ENCODE data around the gene SLC5A10.

The SLC5A10 gene

DNA sequence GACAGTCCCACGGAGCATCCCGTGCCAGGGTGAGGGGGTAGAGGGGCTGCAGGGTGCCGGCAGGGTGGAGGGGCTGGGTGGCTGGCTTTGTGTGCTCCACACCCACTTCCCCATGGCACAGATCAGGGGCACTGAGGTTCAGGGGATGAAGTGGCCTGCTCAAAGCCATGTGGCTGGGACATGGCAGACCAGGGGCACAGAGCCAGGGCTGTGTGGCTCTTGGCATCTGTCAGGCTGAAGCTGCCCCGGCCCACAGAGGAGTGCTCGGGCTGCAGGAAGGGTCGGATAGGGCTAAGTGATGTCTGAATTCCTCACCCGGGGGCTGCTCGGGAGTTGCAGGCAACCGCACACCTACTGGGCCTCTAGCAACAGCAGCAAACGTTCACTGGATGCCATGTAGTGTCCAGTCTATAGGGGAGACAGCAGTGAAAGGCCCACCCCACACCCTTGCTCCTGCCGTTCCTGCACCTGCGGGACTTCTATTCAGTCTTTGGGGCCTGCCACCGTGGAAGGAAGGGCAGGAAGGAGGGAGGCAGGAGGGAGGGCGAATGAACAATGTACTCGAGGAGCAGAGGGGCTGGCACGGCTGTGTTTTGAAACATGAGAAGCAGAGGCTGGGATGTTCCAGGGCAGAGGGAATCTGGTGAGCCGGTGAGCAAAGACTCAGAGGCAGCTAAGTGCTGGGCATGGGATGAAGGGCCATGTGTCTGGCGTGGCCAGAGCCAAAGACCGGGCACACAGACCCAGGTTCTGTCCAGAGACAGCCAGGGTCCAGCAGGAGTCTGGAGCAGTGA lies 15.1 kb downstream of the SLC5A10 start:
- DNase-seq = no peak

DNA sequence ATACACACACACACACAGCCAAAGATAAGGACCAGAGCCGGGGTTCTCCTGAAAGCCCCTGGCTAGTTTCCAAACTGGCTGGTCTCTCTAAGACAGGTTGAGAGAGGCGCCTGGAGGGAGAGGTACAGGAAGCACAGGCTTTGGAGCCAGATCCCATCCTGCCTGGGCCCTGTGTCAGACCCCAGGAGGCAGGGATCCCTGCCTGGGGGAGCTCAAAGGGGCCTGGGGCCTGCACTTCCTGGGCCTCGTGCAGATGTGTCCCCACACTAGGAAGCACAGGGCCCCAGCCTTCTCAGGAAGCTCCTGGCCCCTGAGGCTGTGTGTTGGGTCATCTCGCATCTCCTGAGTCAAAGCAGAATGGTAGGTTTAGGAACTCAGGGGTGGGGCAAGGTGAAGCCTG lies 16.0 kb downstream of the SLC5A10 start:
- peak; percentile 13 for DNase-seq

DNA sequence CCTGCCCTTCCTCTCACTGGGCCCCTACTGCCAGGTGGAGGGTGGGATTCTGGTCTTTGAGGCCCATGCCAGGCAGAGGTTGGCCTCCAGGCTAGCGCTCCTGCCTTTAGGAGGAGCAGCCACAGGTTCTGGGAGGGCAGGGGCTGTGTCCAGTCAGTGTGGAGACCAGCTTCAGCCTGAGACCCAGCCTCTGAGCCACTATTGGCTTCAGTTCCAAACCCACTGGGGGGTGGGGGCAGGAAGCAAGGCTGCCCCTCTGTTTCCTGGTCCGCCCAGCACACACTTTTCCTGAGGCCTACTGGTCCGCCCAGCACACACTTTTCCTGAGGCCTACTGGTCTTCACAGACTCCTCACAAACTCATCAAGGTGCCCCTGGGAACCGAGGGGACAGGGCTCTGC lies 16.4 kb downstream of the SLC5A10 start:
- no peak for DNase-seq

DNA sequence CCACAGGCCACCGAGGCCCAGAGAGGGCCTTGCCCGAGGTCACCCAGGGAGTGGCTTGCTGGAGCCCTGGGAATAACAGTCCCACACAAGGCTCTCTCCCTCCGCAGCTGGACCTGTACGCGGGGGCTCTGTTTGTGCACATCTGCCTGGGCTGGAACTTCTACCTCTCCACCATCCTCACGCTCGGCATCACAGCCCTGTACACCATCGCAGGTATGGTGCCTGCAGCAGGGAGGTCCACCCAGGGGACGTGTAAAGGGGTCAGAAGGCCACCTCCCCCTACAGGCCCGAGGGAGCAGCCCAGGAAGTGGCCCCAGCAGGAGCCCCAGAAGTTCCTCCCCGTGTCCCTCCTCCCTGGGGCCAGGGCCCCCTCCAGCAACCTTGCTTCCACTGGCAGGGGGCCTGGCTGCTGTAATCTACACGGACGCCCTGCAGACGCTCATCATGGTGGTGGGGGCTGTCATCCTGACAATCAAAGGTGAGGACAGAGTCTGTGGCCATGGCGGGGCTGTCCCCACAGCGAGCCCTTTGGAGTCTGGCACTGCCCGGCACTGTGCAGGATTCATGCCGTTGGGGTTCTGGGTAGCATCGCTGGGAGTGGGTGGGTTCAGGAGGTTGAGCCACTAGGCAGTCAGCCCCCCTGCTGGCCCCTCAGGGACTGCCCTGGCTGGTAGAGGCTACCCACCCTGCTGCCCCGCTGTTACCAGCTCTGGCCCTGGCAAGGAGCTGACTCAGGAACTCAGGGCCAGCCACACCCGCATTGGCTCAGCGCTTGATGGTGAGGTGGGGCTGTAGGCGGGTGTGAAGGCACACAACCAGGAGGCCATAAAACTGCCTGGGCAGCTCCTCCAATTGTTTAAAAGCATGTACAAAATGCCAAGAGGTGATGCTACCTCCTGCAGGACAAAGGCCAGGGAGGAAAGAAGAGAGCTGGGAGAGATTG lies 17.3 kb downstream of the SLC5A10 start:
- DNase-seq = no peak

DNA sequence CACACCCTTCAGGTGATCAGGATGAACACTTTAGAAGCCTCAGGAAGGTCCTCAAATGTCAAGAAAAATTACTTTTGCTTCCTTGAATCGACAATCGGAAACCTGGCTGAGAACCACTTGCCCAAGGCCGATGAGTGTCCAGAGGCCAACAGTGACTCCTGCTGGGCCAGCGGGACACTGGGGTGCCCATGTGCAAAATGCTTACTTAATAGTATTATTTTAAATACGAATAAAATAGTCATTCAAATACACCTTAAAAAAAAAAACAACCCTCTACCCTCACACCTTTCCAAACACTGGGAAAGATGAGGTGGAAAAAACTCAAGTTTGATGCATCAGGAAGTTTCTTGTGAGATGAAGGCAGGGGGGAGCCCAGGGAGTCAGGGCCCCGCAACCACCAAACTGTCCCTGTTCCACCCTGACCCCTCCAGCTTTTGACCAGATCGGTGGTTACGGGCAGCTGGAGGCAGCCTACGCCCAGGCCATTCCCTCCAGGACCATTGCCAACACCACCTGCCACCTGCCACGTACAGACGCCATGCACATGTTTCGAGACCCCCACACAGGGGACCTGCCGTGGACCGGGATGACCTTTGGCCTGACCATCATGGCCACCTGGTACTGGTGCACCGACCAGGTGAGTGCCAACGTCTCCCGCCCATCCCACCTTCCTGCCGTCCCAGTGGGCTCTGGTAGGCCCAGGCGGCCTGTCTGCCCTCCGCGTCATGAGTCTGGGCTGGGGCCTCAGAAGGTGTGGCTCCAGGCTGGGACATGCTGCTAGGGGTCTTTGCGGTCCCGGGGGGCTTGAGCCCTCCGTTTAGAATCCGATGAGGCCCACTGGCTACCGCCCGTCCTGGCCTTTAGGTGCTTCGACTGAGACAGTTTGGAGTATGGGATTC lies 18.9 kb downstream of the SLC5A10 start:
- no peak for DNase-seq

DNA sequence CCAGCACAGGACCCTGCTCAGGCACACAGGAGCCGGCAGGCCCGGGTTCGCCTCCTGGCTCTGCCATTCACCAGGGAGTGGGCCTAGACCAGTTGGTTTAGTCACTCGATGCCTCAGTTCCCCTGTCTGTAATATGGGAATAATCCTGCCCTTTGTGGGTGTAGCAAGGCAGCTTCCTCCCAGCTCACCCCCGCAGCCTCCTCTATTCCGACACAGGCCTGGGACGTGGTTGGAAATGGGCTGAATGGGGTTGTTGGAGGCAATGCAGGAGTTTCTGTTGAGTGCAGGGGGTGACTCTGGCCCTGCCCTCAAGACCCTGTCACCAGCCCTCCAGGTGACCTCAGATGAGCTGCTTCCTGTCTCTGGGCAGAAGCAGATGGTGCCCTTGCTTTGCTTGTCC lies 19.8 kb downstream of the SLC5A10 start:
- no peak for DNase-seq

DNA sequence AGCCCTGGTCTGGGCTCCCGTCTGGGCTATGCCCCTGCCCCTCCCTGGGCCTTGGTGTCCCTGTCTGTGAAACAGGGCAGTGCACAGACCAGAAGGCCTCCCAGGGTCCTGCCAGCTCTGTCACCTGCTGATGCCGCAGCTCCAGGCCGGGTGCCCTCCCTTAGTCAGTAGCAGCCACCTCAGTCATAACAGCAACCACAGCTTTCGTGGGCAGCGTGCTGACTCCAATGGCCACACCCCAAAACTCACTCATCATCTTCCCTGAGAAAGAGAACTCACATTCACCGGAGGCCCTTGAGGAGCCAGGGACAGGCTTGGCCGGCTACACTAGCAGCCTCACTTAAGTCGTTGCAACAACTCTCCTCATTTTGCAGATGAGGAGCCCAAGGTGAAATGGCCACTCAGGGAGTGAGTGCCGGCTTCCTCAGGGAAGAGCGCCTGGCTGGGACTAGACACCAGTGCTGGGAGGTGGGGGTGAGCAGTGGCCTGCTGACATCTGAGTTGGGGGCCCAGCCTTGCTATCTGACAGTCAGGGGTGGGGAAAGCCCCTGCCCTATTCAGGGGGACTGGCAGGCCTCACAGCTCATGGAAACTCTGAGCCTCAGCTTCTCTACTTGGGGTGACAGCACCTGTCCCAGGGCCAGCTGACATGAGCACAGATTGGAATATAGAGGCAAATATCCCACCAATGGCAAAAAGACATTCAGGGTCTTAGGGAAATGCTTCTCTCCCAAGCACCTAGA lies 22.6 kb downstream of the SLC5A10 start:
- no peak for DNase-seq

DNA sequence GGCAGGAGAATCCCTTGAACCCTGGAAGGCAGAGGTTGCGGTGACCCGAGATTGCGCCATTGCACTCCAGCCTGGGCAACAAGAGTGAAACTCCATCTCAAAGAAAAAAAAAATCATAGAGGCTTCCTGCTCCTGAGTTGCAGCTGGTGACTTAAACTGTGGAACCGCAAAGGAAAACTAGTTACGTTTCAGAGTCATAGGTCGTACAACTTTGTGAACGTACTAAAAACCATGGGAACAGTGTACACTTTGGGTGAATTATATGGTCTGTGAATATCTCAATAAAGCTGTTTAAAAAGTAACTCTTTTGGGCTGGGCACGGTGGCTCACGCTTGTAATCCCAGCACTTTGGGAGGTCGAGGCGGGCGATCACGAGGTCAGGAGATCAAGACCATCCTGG lies 23.6 kb downstream of the SLC5A10 start:
- DNase-seq = no peak

DNA sequence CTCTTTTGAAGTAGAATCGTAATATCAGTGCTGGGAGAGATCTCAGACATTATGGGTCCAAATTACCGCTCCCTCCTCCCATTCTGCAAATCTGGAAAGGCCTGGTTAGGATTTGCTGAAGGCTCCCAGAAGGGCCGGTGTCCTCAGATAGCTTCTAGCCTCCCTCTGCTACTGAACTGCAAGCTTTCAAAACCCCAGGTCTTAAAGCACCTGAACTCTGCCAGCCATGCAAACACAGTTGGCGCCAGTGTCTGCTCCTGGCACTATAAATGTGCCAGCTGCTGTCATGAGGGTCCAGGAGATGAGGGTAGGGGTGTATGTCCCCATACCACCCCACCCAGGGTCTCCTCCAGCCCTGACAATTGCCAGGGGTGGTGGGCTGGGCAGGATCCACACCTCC lies 24.2 kb downstream of the SLC5A10 start:
- no peak for DNase-seq

DNA sequence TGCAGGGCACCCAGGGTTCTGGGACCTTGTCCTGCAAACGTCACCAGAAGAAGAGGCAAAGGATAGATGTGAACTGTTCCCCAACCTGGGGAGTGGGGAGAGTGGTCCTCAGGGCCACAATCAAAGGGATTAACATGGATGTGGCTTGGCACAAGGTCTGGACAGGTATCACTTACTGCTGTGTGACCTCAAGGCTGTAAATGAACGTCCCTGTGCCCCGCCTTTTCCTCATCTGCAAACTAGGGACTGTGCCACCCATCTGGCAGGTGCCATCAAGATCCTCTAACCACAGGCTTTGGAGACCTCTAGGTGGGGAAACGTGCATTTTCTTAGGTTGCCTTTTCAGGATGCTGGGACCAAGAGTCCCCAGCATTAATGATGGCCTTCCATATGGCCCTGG lies 25.1 kb downstream of the SLC5A10 start:
- DNase-seq = no peak

DNA sequence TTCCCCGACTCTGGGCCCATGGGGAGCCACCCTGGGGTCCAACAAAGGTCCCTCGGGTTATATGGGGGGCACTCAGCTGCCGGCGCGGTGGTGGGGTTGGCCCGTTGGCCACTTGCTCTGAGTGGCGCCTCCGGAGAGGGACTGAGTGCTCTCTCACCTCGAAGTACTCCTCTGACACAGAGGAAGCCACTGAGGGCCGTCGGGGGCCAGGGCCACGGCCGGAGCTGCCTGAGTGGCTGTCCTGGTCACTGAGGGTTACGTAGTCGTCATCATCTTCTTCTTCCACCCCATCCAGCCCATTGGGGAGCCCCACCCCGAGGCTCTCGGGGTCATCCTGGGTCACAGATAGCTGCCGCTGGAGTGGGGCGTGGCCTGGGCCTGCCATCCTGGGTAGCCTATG lies 25.7 kb downstream of the SLC5A10 start:
- no peak for DNase-seq

DNA sequence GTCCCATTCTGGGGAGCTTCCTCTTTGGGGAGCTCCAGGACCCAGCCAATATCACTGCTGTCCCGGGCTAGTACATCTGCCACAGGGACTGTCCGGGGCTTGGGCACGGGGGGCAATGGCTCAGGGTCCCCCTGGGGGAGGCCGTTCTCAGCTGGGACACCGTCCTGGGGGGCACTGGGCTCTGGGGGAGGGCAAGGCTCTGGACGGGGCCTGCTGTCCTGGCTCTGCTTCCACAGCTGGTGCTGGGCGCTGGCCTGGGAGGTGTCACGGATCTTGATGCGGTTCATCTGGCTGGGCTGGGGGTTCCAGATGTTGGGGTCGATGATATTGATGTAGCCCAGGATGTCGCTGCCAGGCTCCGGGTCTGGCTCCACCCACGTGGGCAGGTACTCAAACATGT lies 26.1 kb downstream of the SLC5A10 start:
- DNase-seq = no peak

DNA sequence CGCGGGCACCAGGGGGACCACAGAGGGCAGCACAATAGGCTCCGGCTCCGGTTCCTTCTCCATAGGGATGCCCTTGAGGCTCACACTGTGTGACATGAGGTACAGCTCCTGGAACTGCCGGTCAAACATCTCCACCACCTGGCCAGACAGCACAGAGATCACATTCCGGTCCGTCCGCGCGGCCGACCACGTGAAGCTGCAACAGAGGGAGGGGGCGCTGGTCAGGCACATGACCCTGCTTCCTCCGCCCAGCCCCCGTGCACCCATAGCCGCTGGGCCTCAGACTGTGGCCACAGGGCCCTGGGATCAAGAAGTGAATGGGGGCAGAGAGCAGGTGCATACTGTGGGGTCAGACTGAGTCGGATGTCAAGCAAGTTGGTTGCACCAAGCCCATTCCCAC lies 26.7 kb downstream of the SLC5A10 start:
- DNase-seq = no peak

DNA sequence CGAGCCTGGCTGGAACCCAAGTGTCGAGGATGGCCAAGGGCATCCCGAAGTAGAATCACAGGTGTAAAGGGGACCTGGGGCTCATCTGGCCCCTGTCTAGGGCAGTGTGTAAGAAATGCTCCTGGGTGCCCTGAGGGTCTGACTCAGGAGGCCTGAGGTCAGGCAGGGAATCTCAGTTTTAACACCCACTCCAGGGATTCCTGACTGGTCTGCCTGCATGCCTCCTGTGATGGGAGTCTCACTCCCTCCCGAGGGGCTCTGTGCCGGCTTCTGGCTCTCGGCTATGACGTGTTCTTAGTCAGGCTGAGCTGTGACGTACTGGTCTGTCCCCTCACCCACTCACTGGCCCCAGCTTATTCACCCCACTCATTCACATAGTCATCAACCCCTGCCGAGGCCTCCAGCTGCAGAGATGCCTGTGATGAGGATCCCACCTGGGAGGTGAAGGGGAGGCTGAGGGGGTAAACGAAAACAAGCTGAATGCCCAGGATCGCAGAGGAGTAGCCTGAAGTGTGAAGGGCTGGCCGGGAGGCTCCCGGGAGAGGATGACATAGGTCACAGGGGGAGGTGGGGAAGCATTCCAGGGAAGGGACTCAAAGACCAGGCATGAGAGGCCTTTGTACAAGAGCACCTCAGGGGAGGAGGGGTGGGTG lies 28.8 kb downstream of the SLC5A10 start:
- DNase-seq = no peak

DNA sequence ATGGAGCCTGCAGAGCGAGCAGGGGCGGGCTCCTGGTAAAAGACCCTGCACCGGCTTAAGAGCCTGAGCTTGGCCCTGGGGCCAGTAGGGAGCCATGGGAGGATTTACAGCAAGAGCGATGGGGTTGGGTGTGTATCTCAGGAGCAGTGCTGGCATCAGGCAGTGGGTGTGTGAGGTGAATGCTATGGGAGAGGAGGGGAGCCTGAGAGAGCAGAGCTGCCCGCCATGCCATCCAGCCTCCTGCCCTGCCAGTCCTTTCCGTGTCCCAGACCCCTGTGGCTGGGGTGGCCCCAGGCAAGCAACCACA lies 29.3 kb downstream of the SLC5A10 start:
- DNase-seq = no peak

DNA sequence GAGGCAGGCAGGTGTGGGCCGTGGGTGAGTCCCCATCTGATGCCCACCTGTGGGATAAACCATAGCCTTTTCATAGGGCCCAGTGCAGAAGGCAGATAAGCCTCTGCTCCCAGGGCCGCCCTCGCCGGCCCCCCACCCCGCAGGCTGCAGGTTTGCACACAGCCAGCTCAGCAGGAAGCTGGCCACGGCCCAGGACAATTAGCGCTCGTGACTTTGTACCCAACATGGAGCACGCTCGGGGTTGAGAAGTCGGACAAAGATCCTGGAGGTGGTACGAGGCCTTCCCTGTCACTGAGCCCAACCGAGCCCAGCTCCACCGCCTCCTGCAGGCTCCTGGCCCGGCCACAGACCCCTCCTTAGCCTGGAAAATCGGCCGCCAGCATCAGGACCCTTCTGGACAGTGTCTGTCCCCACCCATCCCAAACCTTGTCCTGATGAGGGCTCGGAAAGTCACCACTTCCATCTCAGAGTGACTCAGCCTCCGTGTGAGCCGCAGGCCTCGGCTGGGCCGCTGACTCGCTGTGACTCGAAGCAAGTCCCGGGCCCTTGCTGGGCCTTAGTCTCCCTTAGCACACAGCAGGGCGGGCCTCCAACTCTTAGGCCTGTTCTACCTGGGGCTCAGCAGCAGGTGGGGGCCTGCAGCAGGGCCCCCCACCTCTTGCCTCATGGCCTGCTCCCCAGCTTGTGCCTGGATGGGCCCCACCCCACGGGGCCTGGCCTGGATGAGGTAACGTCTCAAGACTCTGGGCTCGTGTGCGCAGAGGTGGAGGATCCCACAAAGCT lies 29.9 kb downstream of the SLC5A10 start:
- peak; percentile 7 for DNase-seq

DNA sequence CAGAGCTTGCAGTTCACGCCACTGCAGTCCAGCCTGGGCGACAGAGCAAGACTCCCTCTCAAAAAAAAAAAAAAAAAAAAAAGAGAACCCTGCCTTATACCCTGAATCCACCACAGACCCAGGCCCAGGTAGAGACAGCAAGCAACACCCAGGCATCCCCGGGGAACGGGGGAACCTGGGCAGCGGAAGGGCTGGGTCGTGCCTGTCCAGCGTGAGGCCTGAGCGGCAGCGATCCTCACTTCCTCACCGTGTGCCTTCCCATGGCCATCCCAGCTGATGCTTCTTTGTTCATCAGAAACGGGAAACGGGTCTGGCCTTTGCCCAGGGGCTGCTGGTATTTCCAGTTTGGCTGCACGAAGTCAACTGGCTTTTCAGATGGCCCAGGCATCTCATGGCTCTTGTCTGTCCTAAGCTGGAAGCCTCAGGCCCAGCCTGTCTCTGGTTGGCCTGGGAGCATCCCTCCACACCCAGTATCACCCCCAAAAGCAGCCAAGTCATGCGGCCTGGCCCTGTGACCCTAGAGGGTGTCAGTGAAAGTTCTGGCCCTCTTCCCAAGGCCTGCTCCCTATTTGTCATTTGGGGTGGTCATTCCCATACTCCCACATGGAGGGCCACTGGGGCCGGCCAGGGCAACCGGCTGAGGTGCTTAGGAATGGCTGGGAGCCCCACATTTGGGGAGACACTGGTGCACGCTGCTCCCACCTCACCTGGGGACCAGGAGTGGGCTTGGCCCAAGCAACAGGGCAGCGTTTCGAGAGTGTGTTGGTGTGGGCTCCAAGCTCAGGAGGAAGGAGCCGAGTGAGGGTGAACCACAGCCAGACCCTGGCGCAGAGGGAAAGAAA lies 32.5 kb downstream of the SLC5A10 start:
- DNase-seq = no peak

DNA sequence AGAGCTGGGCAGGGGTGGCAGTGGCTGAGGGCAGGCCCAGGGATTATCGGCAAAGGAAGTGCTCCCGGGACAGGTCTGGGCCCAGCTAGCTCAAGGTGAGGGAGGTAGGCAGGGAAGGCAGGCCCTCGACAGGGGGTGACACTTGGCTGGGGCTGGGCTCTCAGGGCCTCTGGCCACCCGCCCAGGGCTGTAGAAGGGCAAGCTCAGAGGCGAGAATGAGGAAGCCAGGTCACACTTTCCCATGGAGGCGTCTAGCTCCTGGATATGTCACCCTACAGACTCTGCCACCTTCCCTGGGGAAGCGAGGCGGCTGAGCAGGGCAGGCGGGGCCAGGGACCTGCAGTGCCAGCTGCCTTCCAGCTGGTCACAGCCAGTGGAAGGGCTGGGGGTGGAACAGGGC lies 33.5 kb downstream of the SLC5A10 start:
- DNase-seq = no peak

DNA sequence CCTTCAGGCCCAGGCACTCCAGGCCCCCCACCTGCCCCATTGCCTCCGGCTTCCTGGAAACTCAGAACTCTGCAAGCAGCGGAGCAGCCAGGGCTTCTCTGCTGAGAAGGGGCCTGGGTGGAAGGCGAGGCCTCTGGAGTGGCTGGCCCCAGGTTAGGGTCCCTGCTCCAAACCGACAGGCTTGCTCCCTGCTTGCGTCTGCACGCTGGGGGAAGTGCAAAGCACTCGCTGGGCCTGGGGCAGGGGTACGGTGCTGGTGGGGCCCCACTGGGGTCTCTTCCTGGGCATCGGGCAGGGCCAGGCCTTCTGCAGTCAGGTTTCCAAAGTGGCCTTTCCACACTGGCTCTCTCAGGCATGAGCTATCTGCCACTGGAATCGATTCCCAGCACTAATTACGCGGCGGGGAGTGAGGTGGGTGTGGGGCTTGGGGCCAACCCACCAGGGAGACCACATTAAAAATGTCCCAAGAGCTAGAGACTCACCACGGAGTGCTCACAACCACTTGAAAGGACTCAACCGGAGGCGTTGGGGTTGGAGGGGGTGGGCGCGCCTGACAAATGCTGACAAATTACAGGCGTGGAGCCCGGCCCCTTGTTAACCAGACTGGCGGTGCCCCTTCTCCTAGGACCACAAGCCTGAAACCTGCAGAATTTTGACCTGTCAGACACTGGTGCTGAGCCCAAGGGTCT lies 34.7 kb downstream of the SLC5A10 start:
- DNase-seq = no peak

DNA sequence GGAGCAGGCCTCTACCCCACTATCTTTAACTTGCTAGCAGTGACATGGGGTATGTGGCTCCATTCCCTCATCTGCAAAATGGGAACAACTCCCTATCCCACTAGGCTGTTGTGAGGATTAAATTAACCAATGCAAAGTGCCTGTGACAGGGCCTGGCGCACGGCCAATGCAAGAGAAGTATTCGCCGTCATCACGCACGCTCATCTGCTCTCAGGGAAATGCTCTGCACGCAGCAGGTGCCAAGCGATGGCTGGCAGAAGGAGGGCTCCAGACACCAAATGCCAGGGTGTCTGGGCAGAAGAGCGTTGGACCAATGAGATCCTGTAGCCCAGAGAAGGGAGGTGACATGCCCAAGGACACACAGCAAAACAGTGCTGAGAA lies 35.3 kb downstream of the SLC5A10 start:
- peak; percentile 8 for DNase-seq

Measured in DMS53 (cell line).